Mesendoderm (in vitro differentiated cells): ENCODE data around the gene PER2.

Experiments
- DNase-seq: peaks from one replicate; pipeline ENCODE4 v3.0.0; 2013
- H2AK5ac ChIP-seq: 2 replicates; pipeline ENCODE4 v1.6.1; 2013; ENCODE audit warnings: low read length, inconsistent platforms
- H2BK120ac ChIP-seq: 2 replicates; pipeline ENCODE4 v1.6.1; 2013; ENCODE audit warnings: low read depth, mild to moderate bottlenecking, low read length, moderate library complexity, mixed read lengths
- H2BK15ac ChIP-seq: replicated peaks from 2 replicates; pipeline ENCODE4 v1.6.1; 2013; ENCODE audit warnings: low read depth, mild to moderate bottlenecking, moderate library complexity
- H2BK5ac ChIP-seq: 2 replicates; pipeline ENCODE4 v1.6.1; 2013; ENCODE audit warnings: low read length, inconsistent platforms
- H3K18ac ChIP-seq: 2 replicates; pipeline ENCODE4 v1.6.1; 2013; ENCODE audit warnings: mild to moderate bottlenecking, low read length, mixed read lengths
- H3K23ac ChIP-seq: one replicate; pipeline ENCODE4 v1.6.1; 2013; ENCODE audit warnings: low read length
- H3K27ac ChIP-seq: 2 replicates; pipeline ENCODE4 v1.5.1; 2013; ENCODE audit warnings: low read depth, mild to moderate bottlenecking, inconsistent platforms, low read length, moderate library complexity
- H3K27me3 ChIP-seq: 2 replicates; pipeline ENCODE4 v1.6.1; 2013; ENCODE audit warnings: low read length, control low read depth, mild to moderate bottlenecking, inconsistent platforms; ENCODE audit not compliant: insufficient read depth, poor library complexity
- H3K36me3 ChIP-seq: 2 replicates; pipeline ENCODE4 v1.6.1; 2013; ENCODE audit warnings: low read length, inconsistent platforms; ENCODE audit not compliant: control insufficient read depth, insufficient read depth
- H3K4ac ChIP-seq: one replicate; pipeline ENCODE4 v1.6.1; 2013; ENCODE audit warnings: low read depth, mild to moderate bottlenecking, low read length, moderate library complexity
- H3K4me1 ChIP-seq: 2 replicates; pipeline ENCODE4 v1.6.1; 2013; ENCODE audit warnings: low read depth, low read length, inconsistent platforms; ENCODE audit not compliant: control insufficient read depth
- H3K4me2 ChIP-seq: 2 replicates; pipeline ENCODE4 v1.6.1; 2013; ENCODE audit warnings: low read length
- H3K4me3 ChIP-seq: 2 replicates; pipeline ENCODE4 v1.5.1; 2013; ENCODE audit warnings: mild to moderate bottlenecking, low read length
- H3K56ac ChIP-seq: one replicate; pipeline ENCODE4 v1.6.1; 2013; ENCODE audit warnings: low read length
- H3K79me1 ChIP-seq: 2 replicates; pipeline ENCODE4 v1.6.1; 2013; ENCODE audit warnings: low read length, inconsistent platforms
- H3K79me2 ChIP-seq: 2 replicates; pipeline ENCODE4 v1.6.1; 2013; ENCODE audit warnings: mild to moderate bottlenecking, low read length; ENCODE audit not compliant: control insufficient read depth, insufficient read depth
- H3K9ac ChIP-seq: 2 replicates; pipeline ENCODE4 v1.6.1; 2013; ENCODE audit warnings: low read length, inconsistent platforms
- H4K5ac ChIP-seq: one replicate; pipeline ENCODE4 v1.6.1; 2013; ENCODE audit warnings: low read length
- H4K8ac ChIP-seq: one replicate; pipeline ENCODE4 v1.6.1; 2013; ENCODE audit warnings: low read depth, mild to moderate bottlenecking, control low read depth, low read length, moderate library complexity
- WGBS: extraction: QIAGEN DNeasy Blood & Tissue Kit; methylation state at CpG from one replicate; pipeline ENCODE4 v1.1.7; 2013; ENCODE audit warnings: low lambda C conversion rate, missing lambda C conversion rate; ENCODE audit not compliant: insufficient coverage; ENCODE audit errors: extremely low coverage; 5-methylcytosine and 5-hydroxymethylcytosine counted together

Gene PER2

GRCh38 chr2:238302087-238302486 is 13.7 kb upstream of the PER2 start:
- Histone ChIP-seq H3K4me1 (peaks cover 2% of the 10 kb centered on the region), H3K4ac (no peak overlapping the region), H3K79me2 (no peaks in the 10 kb centered on the region), H4K5ac (no peak overlapping the region), H3K36me3 (no peaks in the 10 kb centered on the region), H3K9ac (no peak overlapping the region), H2AK5ac (no peak overlapping the region), H4K8ac (no peak overlapping the region), H3K27ac (no peak overlapping the region), H3K79me1 (no peaks in the 10 kb centered on the region), H3K18ac (no peak overlapping the region), H3K56ac (no peak overlapping the region), H3K23ac (no peak overlapping the region), H2BK5ac (no peak overlapping the region), H3K4me3 (no peak overlapping the region), H2BK120ac (no peak overlapping the region), H3K27me3 (no peaks in the 10 kb centered on the region), H2BK15ac (no peak overlapping the region), H3K4me2 (no peak overlapping the region)
- DNase-seq = no peak
- WGBS = no CpG with 5 or more reads among the region's 3 CpGs

- H4K5ac ChIP-seq = no peak overlapping the region
- no peak overlapping the region for H3K56ac ChIP-seq
- H3K79me2 ChIP-seq = no peaks in the 10 kb centered on the region
- no peak overlapping the region for H3K9ac ChIP-seq
- H3K4me3 ChIP-seq = no peak overlapping the region
- H2BK15ac ChIP-seq = no peak overlapping the region
- no peak overlapping the region for H2BK120ac ChIP-seq
- H2BK5ac ChIP-seq = no peak overlapping the region
- no peak overlapping the region for H3K27ac ChIP-seq
- WGBS = no CpG with 5 or more reads among the region's 7 CpGs
- no peak overlapping the region for H2AK5ac ChIP-seq
- no peak for DNase-seq
- peaks cover 2% of the 10 kb centered on the region for H3K4me1 ChIP-seq
- H3K79me1 ChIP-seq = no peaks in the 10 kb centered on the region
- H3K23ac ChIP-seq = no peak overlapping the region
- no peak overlapping the region for H3K18ac ChIP-seq
- no peak overlapping the region for H3K4me2 ChIP-seq
- no peaks in the 10 kb centered on the region for H3K27me3 ChIP-seq
- H3K36me3 ChIP-seq = no peaks in the 10 kb centered on the region
- no peak overlapping the region for H4K8ac ChIP-seq
- no peak overlapping the region for H3K4ac ChIP-seq
These were observed 11.4 kb upstream of the PER2 start for GRCh38 chr2:238299803-238300202.

GRCh38 chr2:238296638-238297457 is 8.4 kb upstream of the PER2 start:
- Histone ChIP-seq H3K79me2 (no peaks in the 10 kb centered on the region), H2AK5ac (no peak overlapping the region), H3K4me1 (peaks cover 2% of the 10 kb centered on the region), H3K79me1 (no peaks in the 10 kb centered on the region), H2BK120ac (no peak overlapping the region), H3K23ac (no peak overlapping the region), H3K4me3 (no peak overlapping the region), H3K56ac (peak overlapping the region; percentile 76), H4K8ac (no peak overlapping the region), H3K27me3 (no peaks in the 10 kb centered on the region), H2BK5ac (peak overlapping the region; percentile 1), H3K18ac (no peak overlapping the region), H3K4me2 (no peak overlapping the region), H3K9ac (no peak overlapping the region), H2BK15ac (no peak overlapping the region), H4K5ac (no peak overlapping the region), H3K4ac (no peak overlapping the region), H3K27ac (peak overlapping the region; percentile 25), H3K36me3 (no peaks in the 10 kb centered on the region)
- no CpG with 5 or more reads among the region's 24 CpGs for whole genome bisulfite sequencing
- peak; percentile 86 for DNase-seq

- H3K27ac ChIP-seq = no peak overlapping the region
- no CpG with 5 or more reads among the region's 21 CpGs for WGBS
These were observed 7.0 kb upstream of the PER2 start for GRCh38 chr2:238295144-238296112.

GRCh38 chr2:238294393-238295143 is 6.2 kb upstream of the PER2 start:
- H3K23ac ChIP-seq = no peak overlapping the region
- no peak overlapping the region for H3K27ac ChIP-seq
- H2BK120ac ChIP-seq = no peak overlapping the region
- H3K4ac ChIP-seq = no peak overlapping the region
- no peak overlapping the region for H3K4me3 ChIP-seq
- no peak overlapping the region for H3K18ac ChIP-seq
- H4K8ac ChIP-seq = no peak overlapping the region
- H3K4me2 ChIP-seq = no peak overlapping the region
- H3K4me1 ChIP-seq = peaks cover 8% of the 10 kb centered on the region
- no peak for DNase-seq
- H3K79me1 ChIP-seq = no peaks in the 10 kb centered on the region
- H4K5ac ChIP-seq = no peak overlapping the region
- no peaks in the 10 kb centered on the region for H3K79me2 ChIP-seq
- H3K56ac ChIP-seq = no peak overlapping the region
- H3K27me3 ChIP-seq = no peaks in the 10 kb centered on the region
- no peak overlapping the region for H2BK5ac ChIP-seq
- H3K36me3 ChIP-seq = no peaks in the 10 kb centered on the region
- no peak overlapping the region for H3K9ac ChIP-seq
- WGBS = no CpG with 5 or more reads among the region's 17 CpGs
- no peak overlapping the region for H2BK15ac ChIP-seq
- H2AK5ac ChIP-seq = no peak overlapping the region

More at GRCh38 chr2:238295144-238296112, 7.0 kb upstream of the PER2 start:
- no peaks in the 10 kb centered on the region for H3K79me1 ChIP-seq
- H3K79me2 ChIP-seq = no peaks in the 10 kb centered on the region
- no peak overlapping the region for H3K4ac ChIP-seq
- no peak overlapping the region for H3K9ac ChIP-seq
- H3K23ac ChIP-seq = no peak overlapping the region
- no peaks in the 10 kb centered on the region for H3K27me3 ChIP-seq
- H3K36me3 ChIP-seq = no peaks in the 10 kb centered on the region
- H2BK5ac ChIP-seq = no peak overlapping the region
- H3K4me2 ChIP-seq = no peak overlapping the region
- H2BK15ac ChIP-seq = no peak overlapping the region
- no peak overlapping the region for H4K5ac ChIP-seq
- H2AK5ac ChIP-seq = no peak overlapping the region
- no peak overlapping the region for H3K56ac ChIP-seq
- H3K18ac ChIP-seq = no peak overlapping the region
- no peak overlapping the region for H4K8ac ChIP-seq
- DNase-seq = no peak
- peaks cover 2% of the 10 kb centered on the region for H3K4me1 ChIP-seq
- no peak overlapping the region for H2BK120ac ChIP-seq
- H3K4me3 ChIP-seq = no peak overlapping the region
